GM12874 (cell line): Measurements from ENCODE around the gene RIC1.

Experiments
- CTCF ChIP-seq: IDR thresholded peaks from 2 replicates; pipeline ENCODE4 v1.5.1; 2011; ENCODE audit warnings: low read depth, mild to moderate bottlenecking, control low read depth, low read length, moderate library complexity; ENCODE audit not compliant: insufficient read depth

Gene RIC1

DNA sequence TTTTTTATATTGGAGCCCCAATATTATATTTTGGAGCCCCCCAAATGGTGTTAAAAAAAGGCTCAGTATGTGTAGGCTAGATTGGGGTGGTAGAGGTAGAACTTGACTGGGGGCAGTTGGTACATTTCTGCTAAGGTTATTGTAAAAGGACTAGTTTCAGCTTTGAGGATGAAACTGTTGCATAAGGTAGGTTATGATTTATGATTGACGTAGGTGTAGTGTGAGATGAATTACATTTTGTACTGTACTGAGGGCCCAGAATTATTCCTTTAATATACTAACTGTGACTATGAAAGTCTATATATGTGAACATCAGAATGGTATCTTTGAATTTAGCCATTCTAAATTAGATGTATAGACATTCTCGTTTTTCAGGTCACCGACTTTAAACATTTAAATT, 3.6 kb downstream of the RIC1 start:
- TF ChIP-seq CTCF: no peak

DNA sequence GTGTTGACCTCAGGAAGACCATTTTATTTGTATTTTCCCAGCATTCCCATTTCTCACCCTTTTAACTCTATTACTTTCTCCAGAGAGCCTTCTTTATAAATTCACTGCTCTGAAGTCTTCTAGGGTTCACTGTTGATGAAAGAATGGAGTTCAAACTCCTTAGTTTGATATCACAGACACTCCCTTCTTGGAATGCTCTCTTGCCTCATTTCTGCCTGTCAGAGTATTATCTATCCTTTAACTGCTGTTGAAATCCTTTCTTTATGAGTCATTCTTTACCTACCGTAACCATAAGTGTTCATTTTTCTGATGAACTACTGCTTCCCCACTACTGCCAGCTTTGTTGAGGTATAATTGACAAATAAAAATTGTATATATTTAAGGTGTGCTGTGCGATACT, 4.3 kb downstream of the RIC1 start:
- no peak for TF ChIP-seq CTCF

GRCh38 chr9:5635390-5635789, 6.5 kb downstream of the RIC1 start:
- TF ChIP-seq CTCF: no peak

DNA sequence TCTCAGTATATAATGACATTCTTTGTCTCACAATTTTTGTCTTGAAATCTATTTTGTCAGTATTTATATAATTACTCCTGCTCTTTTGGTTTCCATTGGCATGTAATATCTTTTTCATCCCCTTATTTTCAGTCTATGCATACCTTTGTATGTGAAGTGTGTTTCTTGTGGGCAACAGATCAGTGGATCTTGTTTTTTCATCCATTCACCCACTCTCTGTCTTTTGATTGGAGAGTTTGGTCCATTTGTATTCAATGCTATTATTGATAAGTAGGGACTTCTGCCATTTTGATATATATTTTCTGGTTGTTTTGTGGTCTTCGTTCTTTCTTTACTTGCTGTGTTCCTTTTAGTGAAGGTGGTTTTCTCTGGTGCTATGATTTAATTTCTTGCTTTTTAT, 10.9 kb downstream of the RIC1 start:
- no peak for TF ChIP-seq CTCF

DNA sequence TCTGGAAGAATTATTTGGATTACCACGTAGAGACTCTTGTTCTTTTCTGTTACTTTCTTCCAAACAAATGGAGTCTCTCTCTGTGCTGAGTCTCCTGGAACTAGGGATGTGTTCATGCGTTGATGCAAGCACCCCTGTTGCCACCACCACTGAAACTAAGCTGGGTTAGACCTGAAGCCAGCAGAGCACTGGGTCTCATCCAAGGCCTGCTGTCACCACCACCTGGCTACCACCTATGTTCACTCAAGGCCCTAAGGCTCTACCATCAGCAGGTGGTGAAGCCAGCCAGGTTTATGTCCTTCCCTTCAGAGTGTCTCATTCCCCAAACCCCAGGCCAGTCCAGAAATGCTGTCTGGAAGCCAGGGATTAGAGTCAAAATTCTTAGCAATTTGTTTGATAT, 13.3 kb downstream of the RIC1 start:
- TF ChIP-seq CTCF: no peak

DNA sequence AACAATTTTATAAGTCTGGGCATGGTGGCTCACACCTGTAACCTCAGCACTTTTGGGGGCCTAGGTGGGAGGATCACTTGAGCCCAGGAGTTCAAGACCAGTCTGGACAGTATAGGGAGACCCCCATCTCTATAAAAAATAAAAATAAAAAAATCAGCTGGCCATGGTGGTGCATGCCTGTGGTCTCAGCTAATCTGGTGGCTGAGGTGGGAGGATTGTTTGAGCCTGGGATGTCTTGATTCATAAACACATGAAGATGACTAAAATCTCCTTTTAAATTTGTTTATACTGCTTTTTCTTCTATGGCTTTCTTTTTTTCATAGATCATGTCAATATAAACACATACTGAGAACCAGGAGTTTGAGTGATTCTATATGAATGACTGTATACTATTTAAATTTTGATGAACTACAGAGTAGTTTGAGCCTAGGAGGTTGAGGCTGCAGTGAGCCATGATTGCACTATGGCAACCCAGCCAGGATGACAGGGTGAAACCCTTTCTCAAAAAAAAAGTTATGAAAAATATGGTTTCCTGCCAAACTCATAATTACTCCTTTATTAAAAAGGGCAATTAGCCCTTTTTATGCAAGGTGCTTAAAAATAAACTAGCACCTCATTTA, 14.2 kb downstream of the RIC1 start:
- TF ChIP-seq CTCF: no peak

- no peak for TF ChIP-seq CTCF
Measured at GRCh38 chr9:5644501-5644900, 15.6 kb downstream of the RIC1 start.
